Spleen (tissue), 11 donors: ENCODE results near the gene CLHC1. TPM values are rescaled to one million over a fixed set of nuclear protein-coding genes. Genes with fewer than 3 reads are reported as not detected.

Source experiments
- DNase-seq: peaks from one replicate; pipeline ENCODE4 v3.0.0-alpha.2; 2020
- H3K27ac ChIP-seq, 8 donors: fragments of 200-600 bp; sonication (generic) in 7 of 8; 1 replicate in 4 of 8; 2 replicates in 4 of 8; pipeline versions ENCODE4 v1.5.0 to v1.8.0; 2016 to 2021; ENCODE audit warnings: inconsistent platforms in 4 of 8, mild to moderate bottlenecking in 4 of 8, moderate library complexity in 1 of 8
- H3K27me3 ChIP-seq, 7 donors: fragments of 200-600 bp; sonication (generic) in 6 of 7; replicated peaks in 1 of 7; 1 replicate in 4 of 7; 2 replicates in 3 of 7; pipeline versions ENCODE4 v1.5.0 to v1.8.0; 2016 to 2021; ENCODE audit warnings: inconsistent platforms in 3 of 7, mild to moderate bottlenecking in 1 of 7
- H3K36me3 ChIP-seq, 6 donors: fragments of 200-600 bp; sonication (generic) in 5 of 6; 1 replicate in 4 of 6; 2 replicates in 2 of 6; pipeline versions ENCODE4 v1.5.0 to v1.8.0; 2016 to 2021; ENCODE audit warnings: inconsistent platforms in 2 of 6
- H3K4me1 ChIP-seq, 6 donors: fragments of 200-600 bp; sonication (generic) in 5 of 6; 1 replicate in 3 of 6; 2 replicates in 3 of 6; pipeline versions ENCODE4 v1.5.0 to v1.8.0; 2016 to 2021; ENCODE audit warnings: inconsistent platforms in 3 of 6
- H3K4me3 ChIP-seq, 8 donors: fragments of 200-600 bp; sonication (generic) in 7 of 8; 1 replicate in 4 of 8; 2 replicates in 4 of 8; pipeline versions ENCODE4 v1.5.0 to v1.8.0; 2016 to 2021; ENCODE audit warnings: inconsistent platforms in 4 of 8, mild to moderate bottlenecking in 4 of 8, moderate library complexity in 2 of 8
- H3K9me3 ChIP-seq, 8 donors: fragments of 200-600 bp; sonication (generic) in 7 of 8; 1 replicate in 4 of 8; 2 replicates in 4 of 8; pipeline versions ENCODE4 v1.5.0 to v1.8.0; 2016 to 2021; ENCODE audit warnings: inconsistent platforms in 4 of 8
- POLR2A ChIP-seq, 3 donors: fragments of 450-650 bp; IDR thresholded peaks; one replicate each; pipeline ENCODE4 v1.5.1; 2017; ENCODE audit warnings: antibody characterized with exemption in 3 of 3, mild to moderate bottlenecking in 1 of 3
- POLR2AphosphoS5 ChIP-seq, 3 donors: sonication (generic); formaldehyde crosslinking; IDR thresholded peaks; one replicate each; pipeline ENCODE4 v1.5.1; 2017; ENCODE audit warnings: antibody characterized with exemption in 3 of 3
- WGBS, 5 donors: extraction: QIAGEN DNeasy Blood & Tissue Kit in 3 of 5; methylation state at CpG; one replicate each; pipeline versions ENCODE4 v1.1.5 to v1.1.7; 2013 to 2018; 5-methylcytosine and 5-hydroxymethylcytosine counted together
- intact Hi-C: fragments of 100-400 bp; cut with DNase I; formaldehyde crosslinking; loops from one replicate; pipeline ENCODE4 v1.15.0; 2023; ENCODE audit warnings: low total_unique reads
- polyA plus RNA-seq, 3 donors: library from polyadenylated mRNA; stranded (reverse); fragments of 200-250 nt; gene quantifications; one replicate each; pipeline ENCODE4 v1.2.1, GENCODE V29; 2013
- total RNA-seq, 7 donors: library from RNA; depleted of rRNA in 3 of 7; stranded (reverse); fragments of >200 nt in 3 of 7; fragmentation: NEBNext Ultra II Directional in 4 of 7; extraction: Animal tissue kit (Norgen Biotek cat#: 25700) in 4 of 7; gene quantifications; one replicate each; pipeline versions ENCODE4 v1.1.0 to v1.2.1, GENCODE V29; 2016 to 2021
- TF ChIP-seq, protein P1 (sequence below), 11 experiments: fragments of 200-600 bp in 7 of 11; fragments of 450-650 bp in 4 of 11; sonication (generic) in 4 of 11; IDR thresholded peaks in 8 of 11; conservative IDR thresholded peaks in 3 of 11; 1 replicate in 7 of 11; 2 replicates in 4 of 11; pipeline versions ENCODE4 v1.4.0 to v1.8.0; 2016 to 2021; ENCODE audit warnings: antibody characterized with exemption in 11 of 11, inconsistent platforms in 4 of 11, mild to moderate bottlenecking in 1 of 11
- donor health status: healthy with polysubstance abuse.
- donor health status: DM: no; HTN: no; CAD: no; lungs with moderate emphysema.
- donor health status: DM: no; HTN: no; CAD: no.
- donor health status: Bipolar disorder and iron deficiency.
- donor health status: healthy.
- donor health status: DM: no; HTN: no; CAD: no.
- donor health status: DM: yes; HTN: yes; CAD: no.

Gene CLHC1
- total and polyA plus RNA-seq, 10 donors = 5.2 to 34.7 (median 11.4) TPM

- Histone ChIP-seq H3K9me3 (no peaks in the 10 kb centered on the region), H3K4me1 (peaks cover 0 to 52% (median 28%) of the 10 kb centered on the region in 6 donors), H3K4me3 (no peak overlapping the region), H3K27me3 (no peaks in the 10 kb centered on the region), H3K27ac (no peak overlapping the region), H3K36me3 (no peaks in the 10 kb centered on the region)
- intact Hi-C loops = loop anchor here (5.0 kb wide), 2 partner anchors 148 to 268 kb away; no protein-coding TSS in a partner anchor
- TF ChIP-seq POLR2A (IDR thresholded peaks at IDR 0.05) = no peak
- TF ChIP-seq, protein P1, sequence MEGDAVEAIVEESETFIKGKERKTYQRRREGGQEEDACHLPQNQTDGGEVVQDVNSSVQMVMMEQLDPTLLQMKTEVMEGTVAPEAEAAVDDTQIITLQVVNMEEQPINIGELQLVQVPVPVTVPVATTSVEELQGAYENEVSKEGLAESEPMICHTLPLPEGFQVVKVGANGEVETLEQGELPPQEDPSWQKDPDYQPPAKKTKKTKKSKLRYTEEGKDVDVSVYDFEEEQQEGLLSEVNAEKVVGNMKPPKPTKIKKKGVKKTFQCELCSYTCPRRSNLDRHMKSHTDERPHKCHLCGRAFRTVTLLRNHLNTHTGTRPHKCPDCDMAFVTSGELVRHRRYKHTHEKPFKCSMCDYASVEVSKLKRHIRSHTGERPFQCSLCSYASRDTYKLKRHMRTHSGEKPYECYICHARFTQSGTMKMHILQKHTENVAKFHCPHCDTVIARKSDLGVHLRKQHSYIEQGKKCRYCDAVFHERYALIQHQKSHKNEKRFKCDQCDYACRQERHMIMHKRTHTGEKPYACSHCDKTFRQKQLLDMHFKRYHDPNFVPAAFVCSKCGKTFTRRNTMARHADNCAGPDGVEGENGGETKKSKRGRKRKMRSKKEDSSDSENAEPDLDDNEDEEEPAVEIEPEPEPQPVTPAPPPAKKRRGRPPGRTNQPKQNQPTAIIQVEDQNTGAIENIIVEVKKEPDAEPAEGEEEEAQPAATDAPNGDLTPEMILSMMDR (IDR thresholded peaks at IDR 0.05 in 8 of 11, conservative IDR thresholded peaks at IDR 0.05 in 3 of 11) = no peak
- TF ChIP-seq POLR2AphosphoS5 (IDR thresholded peaks at IDR 0.05) = no peak
- 85 to 91% (median 87%) methylated on average over 12 of the region's 12 CpGs for WGBS, 5 donors
- DNase-seq = no peak
These were observed 67.3 kb downstream of the CLHC1 start for GRCh38 chr2:55164534-55165480.

DNA sequence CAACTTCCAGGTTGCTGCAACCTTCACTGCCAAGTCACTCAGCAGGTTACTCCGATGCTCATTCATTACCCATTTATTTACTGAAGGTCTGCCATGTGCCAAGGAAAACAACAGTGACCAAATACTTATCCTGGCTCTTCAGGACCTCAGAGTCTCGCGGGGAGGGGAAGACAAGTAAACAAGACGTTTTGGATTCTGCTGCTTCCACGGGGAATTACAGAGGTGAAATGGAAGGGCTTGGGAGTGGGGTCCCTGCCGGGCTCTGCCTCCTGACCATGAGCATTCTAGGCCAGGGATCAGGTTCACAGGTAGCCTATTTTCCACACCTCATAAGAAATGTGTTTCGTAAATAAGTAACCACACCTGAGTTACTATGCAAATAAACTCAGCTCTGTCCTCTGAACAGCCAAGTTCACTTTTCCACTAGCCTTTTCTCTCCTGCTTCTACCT lies 68.1 kb downstream of the CLHC1 start:
- H3K9me3 ChIP-seq = no peaks in the 10 kb centered on the region
- peaks cover under 1 to 60% (median 37%) of the 10 kb centered on the region in 6 donors for H3K4me1 ChIP-seq
- no peaks in the 10 kb centered on the region for H3K36me3 ChIP-seq
- TF ChIP-seq POLR2AphosphoS5 (IDR thresholded peaks at IDR 0.05) (no peak), POLR2A (IDR thresholded peaks at IDR 0.05) (no peak)
- TF ChIP-seq, protein P1 (IDR thresholded peaks at IDR 0.05 in 8 of 11, conservative IDR thresholded peaks at IDR 0.05 in 3 of 11) = no peak
- no peaks in the 10 kb centered on the region for H3K27me3 ChIP-seq
- 83 to 91% (median 91%) methylated on average over 7 of the region's 7 CpGs for WGBS, 5 donors
- DNase-seq = no peak
- peak overlapping the region in 1 of 8 donors; percentile 33 for H3K27ac ChIP-seq
- no peak overlapping the region for H3K4me3 ChIP-seq
- intact Hi-C loops = no loop called here

DNA sequence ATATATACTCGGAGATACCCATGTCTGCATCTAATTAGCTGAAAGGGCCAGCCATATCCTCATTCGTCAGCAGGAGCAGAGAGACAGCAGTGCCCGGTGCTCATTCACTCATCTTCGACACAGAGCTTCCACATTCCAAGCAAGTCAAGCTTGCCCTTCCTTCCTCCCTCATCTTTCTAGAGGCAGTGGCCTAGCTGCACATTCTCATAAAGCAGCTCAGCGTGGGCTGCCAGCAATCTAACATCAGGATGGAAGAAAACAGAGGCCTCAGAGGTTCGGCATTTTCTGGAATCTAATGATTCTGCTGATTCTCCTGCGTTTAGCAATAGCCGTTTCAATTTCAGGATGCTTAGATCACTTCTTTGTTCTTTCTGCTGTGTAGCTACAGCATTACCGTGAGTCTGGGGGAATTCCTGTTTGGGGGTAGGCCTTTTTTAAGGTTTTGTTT lies 68.8 kb downstream of the CLHC1 start:
- H3K27me3 ChIP-seq = no peaks in the 10 kb centered on the region
- H3K9me3 ChIP-seq = no peaks in the 10 kb centered on the region
- WGBS, 5 donors = 47 to 68% (median 62%) methylated on average over 9 of the region's 9 CpGs
- no peaks in the 10 kb centered on the region for H3K36me3 ChIP-seq
- no peak overlapping the region for H3K4me3 ChIP-seq
- H3K27ac ChIP-seq = peak overlapping the region in 3 of 8 donors; percentile 1 to 33 (median 13)
- H3K4me1 ChIP-seq = peaks cover 7 to 60% (median 42%) of the 10 kb centered on the region in 6 donors
- no peak for DNase-seq
- TF ChIP-seq, protein P1 (IDR thresholded peaks at IDR 0.05 in 8 of 11, conservative IDR thresholded peaks at IDR 0.05 in 3 of 11) = no peak
- TF ChIP-seq POLR2A (IDR thresholded peaks at IDR 0.05) (no peak), POLR2AphosphoS5 (IDR thresholded peaks at IDR 0.05) (no peak)
- intact Hi-C loops = no loop called here
